A549 (cell line): ENCODE results near the gene DHX32.

Experiments
- ESRRA ChIP-seq: fragments of 150-350 bp; IDR thresholded peaks from 2 replicates; pipeline ENCODE4 v1.6.1; 2014; ENCODE audit warnings: mild to moderate bottlenecking, low read length, borderline replicate concordance
- POLR2A ChIP-seq: IDR thresholded peaks from 2 replicates; pipeline ENCODE4 v1.6.1; 2012; ENCODE audit warnings: mild to moderate bottlenecking, low read length
- RAD21 ChIP-seq, 2 experiments: fragments of >200 bp in 1 of 2; sonication (Bioruptor Twin) in 1 of 2; formaldehyde crosslinking in 1 of 2; IDR thresholded peaks in 1 of 2; conservative IDR thresholded peaks in 1 of 2; 2 replicates in 1 of 2; 3 replicates in 1 of 2; pipeline ENCODE4 v1.6.1; 2012 to 2018; ENCODE audit warnings: inconsistent platforms in 1 of 2
- TP53 ChIP-seq: fragments of 250-450 bp; sonication (Bioruptor Pico); IDR thresholded peaks from 2 replicates; pipeline ENCODE4 v1.5.0; 2021; ENCODE audit warnings: mild to moderate bottlenecking, moderate library complexity
- TF ChIP-seq, protein P1 (sequence below): fragments of >200 bp; sonication (Bioruptor Twin); formaldehyde crosslinking; IDR thresholded peaks from 3 replicates; pipeline ENCODE4 v1.5.1; 2016
- TF ChIP-seq, protein P2 (sequence below): IDR thresholded peaks from 2 replicates; pipeline ENCODE4 v1.6.1; 2012

DNA sequence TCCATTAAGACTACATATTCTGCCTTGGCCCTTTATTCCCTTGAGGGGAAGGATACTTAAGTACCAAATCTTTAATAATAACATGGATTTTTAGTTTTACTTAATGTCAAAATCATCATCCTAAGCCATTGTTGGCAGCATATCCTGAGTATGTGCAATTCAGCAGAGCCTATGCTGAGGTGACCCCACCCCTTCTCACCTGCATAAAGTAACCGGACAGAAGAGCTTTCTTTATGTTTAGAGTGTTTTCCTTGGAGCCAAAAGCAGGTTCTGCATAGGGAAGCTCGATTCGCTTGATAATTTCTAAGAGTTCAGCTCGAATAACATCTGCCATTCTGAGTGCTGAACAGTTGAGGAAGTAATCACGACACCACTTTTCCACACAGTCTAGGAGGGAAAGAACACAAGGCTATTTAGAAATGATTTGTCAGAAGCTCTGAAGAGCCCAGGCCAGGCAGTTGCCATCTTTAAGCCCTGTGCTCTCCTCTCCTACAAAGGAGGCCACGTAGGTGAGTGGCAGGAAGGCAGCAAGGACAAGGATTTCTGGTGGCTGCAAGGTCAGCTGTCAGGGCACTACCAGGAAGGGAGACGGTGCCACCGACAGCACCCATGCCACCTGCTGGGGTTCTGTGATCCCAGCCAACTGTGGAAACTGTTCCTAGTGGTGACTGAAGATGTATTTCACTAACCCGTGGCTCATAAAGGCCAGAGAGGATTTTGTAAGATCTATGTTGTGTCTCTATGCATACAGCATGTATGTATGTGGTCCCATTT lies 42.1 kb downstream of the DHX32 start:
- TF ChIP-seq, protein P1, sequence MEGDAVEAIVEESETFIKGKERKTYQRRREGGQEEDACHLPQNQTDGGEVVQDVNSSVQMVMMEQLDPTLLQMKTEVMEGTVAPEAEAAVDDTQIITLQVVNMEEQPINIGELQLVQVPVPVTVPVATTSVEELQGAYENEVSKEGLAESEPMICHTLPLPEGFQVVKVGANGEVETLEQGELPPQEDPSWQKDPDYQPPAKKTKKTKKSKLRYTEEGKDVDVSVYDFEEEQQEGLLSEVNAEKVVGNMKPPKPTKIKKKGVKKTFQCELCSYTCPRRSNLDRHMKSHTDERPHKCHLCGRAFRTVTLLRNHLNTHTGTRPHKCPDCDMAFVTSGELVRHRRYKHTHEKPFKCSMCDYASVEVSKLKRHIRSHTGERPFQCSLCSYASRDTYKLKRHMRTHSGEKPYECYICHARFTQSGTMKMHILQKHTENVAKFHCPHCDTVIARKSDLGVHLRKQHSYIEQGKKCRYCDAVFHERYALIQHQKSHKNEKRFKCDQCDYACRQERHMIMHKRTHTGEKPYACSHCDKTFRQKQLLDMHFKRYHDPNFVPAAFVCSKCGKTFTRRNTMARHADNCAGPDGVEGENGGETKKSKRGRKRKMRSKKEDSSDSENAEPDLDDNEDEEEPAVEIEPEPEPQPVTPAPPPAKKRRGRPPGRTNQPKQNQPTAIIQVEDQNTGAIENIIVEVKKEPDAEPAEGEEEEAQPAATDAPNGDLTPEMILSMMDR, result no peak
- TF ChIP-seq RAD21 (conservative IDR thresholded peaks at IDR 0.05 in 1 of 2, IDR thresholded peaks at IDR 0.05 in 1 of 2) (no peak), POLR2A (no peak), TP53 (CRISPR knock-in tag) (no peak), ESRRA (no peak)
- TF ChIP-seq, protein P2, sequence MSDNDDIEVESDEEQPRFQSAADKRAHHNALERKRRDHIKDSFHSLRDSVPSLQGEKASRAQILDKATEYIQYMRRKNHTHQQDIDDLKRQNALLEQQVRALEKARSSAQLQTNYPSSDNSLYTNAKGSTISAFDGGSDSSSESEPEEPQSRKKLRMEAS, result no peak
